HG02759 (cell line): ENCODE results near the gene CTU2.

Source experiments
- ATAC-seq: cut with Tn5 transposase; IDR thresholded peaks from one replicate; pipeline ENCODE4 v1.9.1; 2021; ENCODE audit warnings: mild to moderate bottlenecking, moderate library complexity; ENCODE audit not compliant: unreplicated experiment

The CTU2 gene

DNA sequence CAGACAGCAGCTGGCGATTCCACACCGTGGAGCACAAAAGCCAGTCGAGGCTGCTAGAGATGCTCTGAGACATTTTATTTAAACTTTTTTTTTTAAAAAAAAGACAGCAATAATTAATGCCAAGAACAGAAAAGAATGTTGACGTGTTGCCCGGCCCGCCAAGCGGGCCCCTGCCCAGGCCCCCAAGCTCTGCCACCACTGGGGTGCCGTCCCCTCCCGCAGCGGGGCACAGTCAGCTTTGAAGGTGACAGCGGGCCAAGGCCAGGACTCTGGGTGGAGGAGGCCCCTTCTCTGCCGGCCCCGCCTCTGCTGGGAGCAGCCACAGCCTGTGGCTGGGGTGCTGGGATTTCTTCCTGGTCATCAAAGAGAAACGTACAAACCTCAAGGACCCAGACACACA, 9.9 kb upstream of the CTU2 start:
- ATAC-seq, result no peak

- no peak for ATAC-seq
Measured at GRCh38 chr16:88697116-88697830, 9.0 kb upstream of the CTU2 start.

GRCh38 chr16:88697831-88698615, 8.3 kb upstream of the CTU2 start:
- no peak for ATAC-seq

GRCh38 chr16:88698646-88699045, 7.7 kb upstream of the CTU2 start:
- ATAC-seq, result no peak

GRCh38 chr16:88699180-88699579, 7.1 kb upstream of the CTU2 start:
- ATAC-seq, result no peak

DNA sequence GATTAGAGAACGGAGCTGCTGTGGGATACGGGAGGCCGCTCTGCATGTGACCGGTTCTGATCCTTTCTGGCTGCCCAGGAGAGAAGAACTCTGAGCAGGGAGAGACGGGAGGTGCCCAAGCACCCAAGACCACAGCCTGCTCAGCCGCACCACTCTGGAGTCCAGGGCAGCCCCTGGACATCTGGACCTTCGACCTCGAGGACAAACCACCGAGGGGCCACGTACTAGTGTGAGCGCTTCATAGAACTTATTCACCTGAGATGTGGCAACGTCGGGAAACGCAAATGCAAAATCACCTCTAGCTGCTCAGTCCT, 6.0 kb upstream of the CTU2 start:
- ATAC-seq, result no peak

- peak; percentile 75 for ATAC-seq
Measured at GRCh38 chr16:88700636-88701482, 5.4 kb upstream of the CTU2 start.

GRCh38 chr16:88701581-88702370, 4.5 kb upstream of the CTU2 start:
- no peak for ATAC-seq

- ATAC-seq, result no peak
Measured at GRCh38 chr16:88702371-88703210, 3.7 kb upstream of the CTU2 start.

DNA sequence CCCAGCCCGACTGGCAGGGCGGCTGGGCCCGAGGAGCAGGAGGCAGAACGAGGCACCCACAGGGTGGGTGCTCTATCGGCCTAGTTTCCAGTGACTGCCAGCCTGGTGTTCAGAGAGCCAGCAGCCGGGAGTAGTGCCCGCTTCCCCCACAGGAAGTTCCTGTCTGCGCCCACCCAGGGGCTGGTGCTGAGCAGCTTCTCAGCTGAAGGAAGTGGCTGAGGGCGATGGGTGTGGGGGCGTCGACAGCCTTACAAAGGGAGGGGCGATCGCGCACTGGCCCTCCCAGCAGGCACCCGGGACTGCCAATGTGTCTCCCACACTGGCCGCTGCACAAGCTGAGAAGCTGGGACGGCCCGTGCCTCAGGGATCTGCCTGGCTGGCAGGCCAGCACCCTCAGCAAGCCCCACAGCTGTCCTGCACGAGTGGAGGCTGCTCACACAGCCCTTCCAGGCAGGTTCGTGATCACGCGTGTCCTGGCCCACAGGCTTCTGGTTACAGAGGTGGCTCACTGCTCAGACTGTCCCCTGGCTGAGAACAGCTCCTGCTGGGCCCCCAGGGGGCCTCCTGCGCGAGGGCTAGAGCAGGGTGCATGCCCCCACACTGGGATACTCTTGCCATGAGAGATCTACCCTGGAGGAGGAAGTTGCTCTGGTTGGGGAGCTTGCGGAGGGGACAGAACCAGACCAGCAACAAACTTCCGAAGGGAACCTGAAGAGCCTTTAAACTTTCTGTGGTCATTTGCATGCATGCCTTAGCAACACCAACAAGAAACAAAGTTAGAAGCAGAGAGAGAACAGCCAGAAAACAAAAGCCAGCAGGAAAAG, 2.6 kb upstream of the CTU2 start:
- no peak for ATAC-seq

- no peak for ATAC-seq
Measured at GRCh38 chr16:88705076-88705684, 1.1 kb upstream of the CTU2 start.

DNA sequence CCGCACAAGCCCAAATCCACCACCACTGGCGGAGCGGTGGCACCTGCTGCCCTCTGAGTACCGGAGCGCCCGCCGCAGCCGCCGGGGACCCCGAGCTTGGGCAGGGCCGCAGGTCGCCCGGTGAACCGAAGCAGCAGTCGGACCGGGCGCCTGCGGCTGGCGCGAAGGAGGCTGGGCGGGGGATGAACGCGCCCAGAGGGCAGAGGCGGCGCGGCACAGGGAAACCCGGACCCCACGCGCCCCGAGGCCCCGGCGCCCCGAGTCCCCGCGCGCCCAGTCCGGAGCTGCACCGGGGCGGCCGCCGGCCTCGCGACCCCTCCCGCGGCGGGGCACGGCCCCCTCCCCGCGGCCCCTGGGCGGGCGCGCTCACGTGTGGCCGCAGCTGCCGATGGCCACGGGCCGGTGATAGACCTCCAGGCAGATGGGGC, 488 bp upstream of the CTU2 start:
- peak; percentile 31 for ATAC-seq

DNA sequence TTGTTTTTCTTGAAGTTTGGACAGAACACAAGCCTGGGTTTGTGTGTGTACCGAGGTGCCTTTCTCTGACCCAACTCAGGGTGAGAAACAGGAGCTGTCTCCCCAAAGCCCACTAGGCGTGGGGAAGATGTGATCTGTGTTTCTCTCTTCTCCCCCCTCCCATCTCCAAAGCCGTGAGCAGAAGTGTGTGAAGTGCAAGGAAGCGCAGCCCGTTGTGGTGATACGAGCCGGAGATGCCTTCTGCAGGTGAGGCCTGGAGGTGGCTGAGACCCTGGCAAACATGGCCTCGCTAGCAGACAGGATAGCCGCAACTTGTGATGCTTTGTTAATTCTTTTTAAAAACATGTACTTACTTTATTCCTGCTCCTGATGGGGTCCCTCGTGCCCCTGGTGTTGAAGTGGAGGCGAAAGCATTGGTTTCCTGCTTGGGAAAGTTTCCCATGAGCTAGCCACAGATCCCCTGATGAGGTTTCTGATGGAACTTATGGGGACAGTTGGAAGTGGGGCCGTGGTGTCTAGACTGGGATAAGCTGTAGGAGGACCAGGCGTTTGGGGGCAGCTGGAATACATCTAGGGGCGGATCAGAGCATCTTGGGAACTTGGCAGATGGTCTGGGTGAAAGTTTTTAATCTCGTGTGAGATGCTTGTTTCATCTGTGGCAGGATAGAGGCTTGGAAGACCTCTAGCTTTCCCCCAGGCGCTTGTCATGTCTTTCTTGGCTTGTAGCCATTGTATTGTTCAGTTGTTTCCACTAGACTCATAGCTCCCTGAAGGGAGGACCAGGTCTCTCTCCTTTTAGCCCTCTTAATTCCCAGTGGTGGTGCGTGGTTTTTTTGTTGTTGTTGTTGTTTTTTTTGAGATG, 893 bp downstream of the CTU2 start:
- no peak for ATAC-seq

DNA sequence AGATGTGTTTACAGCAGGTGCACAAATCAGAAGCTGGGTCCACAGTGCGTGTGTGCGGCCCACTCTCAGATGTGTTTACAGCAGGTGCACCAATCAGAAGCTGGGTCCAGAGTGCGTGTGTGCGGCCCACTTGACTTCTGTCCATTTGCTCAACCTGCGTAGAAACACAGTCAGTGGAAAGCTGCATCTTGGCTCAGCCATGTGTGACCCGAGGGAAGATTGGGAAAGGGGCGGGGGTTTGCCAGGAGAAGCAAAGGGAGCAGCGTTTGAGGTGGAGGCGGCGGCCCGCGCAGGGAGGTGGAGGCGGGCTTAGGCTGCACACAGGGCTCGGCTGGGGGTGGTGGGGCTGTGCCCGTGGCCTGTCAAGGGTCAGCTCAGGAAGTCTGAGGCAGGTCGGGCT, 4.3 kb downstream of the CTU2 start:
- no peak for ATAC-seq

DNA sequence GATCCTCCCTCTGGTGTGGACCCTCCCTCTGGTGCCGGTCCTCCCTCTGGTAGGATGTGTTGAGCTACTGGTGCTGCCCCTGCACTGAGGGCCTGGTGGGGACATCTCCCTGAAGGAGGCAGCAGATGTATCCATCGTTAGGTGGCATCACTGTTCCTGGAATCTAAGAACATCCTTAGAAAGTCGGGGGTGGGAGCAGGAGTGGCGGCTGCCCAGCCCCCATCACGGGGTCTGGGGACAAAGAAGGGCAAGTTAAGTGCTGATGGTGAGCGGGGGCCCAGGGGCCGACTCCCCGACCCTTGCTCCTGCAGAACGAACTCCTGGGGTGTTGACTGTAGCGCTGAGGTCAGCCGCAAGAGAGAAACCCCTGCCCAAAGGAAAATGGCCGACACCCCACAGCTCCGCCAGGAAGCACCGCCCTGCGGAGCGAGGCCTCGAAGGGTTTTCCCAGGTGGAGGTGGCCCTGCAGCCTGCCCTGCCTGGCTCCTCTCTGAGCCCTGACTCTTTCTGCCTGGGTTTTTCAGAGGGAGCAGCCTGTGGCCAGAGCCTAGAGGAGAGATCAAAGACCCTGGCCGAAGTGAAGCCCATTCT, 5.5 kb downstream of the CTU2 start:
- ATAC-seq, result no peak

DNA sequence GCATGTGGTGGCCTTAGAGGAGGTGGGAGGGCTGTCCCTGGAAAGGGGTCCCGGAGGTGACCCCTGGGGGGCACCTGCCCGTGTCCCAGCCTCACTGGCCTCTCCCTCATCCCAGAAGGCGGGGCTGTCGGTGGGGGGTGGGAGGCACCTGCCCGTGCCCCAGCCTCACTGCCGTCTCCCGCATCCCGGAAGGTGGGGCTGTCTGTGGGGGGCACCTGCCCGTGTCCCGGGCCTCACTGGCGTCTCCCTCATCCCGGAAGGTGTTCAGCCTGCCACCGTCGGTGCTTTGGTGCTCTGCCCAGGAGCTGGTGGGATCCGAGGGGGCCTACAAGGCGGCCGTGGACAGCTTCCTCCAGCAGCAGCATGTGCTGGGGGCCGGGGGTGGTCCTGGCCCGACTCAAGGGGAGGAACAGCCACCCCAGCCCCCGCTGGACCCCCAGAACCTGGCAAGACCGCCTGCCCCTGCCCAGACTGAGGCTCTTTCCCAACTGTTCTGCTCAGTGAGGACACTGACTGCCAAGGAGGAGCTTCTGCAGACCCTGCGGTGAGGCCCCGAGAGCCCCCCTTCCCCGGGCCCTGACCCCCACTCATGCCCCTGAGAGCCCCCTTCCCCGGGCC, 6.2 kb downstream of the CTU2 start:
- ATAC-seq, result no peak

GRCh38 chr16:88713054-88713453, 6.8 kb downstream of the CTU2 start:
- ATAC-seq, result no peak
